ENCODE measurements around the gene ABHD13.

The ABHD13 gene

DNA sequence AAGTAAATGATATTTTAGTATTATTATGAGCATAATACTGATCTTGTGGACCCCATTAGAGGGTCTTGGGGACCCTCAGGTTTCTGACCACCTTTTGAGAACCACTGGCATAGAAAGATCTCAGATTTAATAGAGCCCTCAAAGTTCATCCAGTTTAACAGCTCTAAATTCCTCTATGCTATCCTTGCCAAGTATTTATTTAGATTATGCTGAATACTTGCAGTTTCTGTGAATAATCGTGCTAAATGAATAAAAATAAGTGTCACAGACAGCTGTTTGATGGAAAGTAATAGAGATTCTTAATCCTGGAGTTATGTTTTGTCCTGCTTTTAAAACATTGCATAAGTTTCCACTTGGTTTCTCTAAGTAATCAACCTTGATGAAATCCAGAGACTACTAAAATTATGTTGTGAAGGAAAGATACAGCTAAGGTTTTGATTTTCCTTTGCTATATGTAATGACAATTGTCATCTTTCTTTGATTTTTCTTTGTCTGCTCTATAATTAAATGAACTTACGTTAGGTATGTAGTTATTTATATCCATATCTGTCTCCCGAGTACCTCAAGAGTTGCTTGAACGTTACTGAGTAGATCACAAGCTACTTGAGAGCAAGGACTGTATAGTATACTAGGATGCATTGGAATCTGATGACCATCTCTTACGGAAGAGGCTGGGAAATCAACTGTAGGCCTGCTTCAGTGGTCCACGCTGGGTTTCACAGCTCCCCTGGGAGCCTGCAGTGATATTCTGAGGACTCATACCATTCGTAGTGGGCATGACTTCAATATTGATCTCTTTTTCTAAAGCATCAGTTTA, 5.7 kb downstream of the ABHD13 start:
- DNase-seq (no peak), ATAC-seq (ENCODE audit: insufficient read depth, low read depth) (no peak)
- Histone ChIP-seq H3K79me2 (ENCODE audit: insufficient read depth, low read length) (peaks cover 92% of the 10 kb centered on the region), H3K9ac (ENCODE audit: low read depth, low read length) (no peak overlapping the region), H3K4me1 (ENCODE audit: insufficient read depth, low read length) (peaks cover 37% of the 10 kb centered on the region), H3K27ac (ENCODE audit: low read length) (no peak overlapping the region), H3K4me2 (ENCODE audit: insufficient read depth, low read length) (no peak overlapping the region), H3K36me3 (ENCODE audit: insufficient read depth, low read length) (no peaks in the 10 kb centered on the region), H3K9me3 (ENCODE audit: insufficient read depth, low read length, severe bottlenecking) (no peaks in the 10 kb centered on the region), H3K4me3 (ENCODE audit: low read depth in 1 of 2, low read length in 2 of 2) (no peak overlapping the region), H3K27me3 (ENCODE audit: insufficient read depth, low read length, poor library complexity) (no peaks in the 10 kb centered on the region), H2AFZ (ENCODE audit: low read depth, low read length) (no peak overlapping the region), H4K20me1 (ENCODE audit: insufficient read depth, low read length) (peaks cover 63% of the 10 kb centered on the region)
- TF ChIP-seq, protein P1, sequence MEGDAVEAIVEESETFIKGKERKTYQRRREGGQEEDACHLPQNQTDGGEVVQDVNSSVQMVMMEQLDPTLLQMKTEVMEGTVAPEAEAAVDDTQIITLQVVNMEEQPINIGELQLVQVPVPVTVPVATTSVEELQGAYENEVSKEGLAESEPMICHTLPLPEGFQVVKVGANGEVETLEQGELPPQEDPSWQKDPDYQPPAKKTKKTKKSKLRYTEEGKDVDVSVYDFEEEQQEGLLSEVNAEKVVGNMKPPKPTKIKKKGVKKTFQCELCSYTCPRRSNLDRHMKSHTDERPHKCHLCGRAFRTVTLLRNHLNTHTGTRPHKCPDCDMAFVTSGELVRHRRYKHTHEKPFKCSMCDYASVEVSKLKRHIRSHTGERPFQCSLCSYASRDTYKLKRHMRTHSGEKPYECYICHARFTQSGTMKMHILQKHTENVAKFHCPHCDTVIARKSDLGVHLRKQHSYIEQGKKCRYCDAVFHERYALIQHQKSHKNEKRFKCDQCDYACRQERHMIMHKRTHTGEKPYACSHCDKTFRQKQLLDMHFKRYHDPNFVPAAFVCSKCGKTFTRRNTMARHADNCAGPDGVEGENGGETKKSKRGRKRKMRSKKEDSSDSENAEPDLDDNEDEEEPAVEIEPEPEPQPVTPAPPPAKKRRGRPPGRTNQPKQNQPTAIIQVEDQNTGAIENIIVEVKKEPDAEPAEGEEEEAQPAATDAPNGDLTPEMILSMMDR (IDR thresholded peaks at IDR 0.05; ENCODE audit: borderline replicate concordance, extremely low read depth, low read length, poor library complexity, severe bottlenecking), result no peak
- no peak for TF ChIP-seq EZH2 (IDR thresholded peaks at IDR 0.05; ENCODE audit: borderline replicate concordance, low read depth, low read length, severe bottlenecking)

DNA sequence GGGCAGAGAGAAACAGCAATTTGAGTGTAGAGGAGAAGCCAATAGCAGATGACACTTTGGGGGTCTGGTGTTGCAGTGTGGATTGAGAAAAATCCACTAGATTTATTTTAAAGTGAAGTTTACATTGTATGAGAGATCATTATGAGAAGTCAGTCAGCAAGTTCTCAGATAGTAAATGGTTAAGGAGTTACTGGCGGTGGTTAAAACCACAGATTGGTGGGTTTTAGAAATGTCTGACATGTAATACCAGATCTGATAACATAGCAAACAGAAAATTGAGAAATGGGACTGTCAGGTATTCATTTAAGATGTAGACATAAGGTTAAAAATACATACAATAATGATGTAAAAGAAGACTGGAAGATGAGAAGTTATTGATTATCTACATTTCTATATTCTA, 7.2 kb downstream of the ABHD13 start:
- H4K20me1 ChIP-seq (ENCODE audit: insufficient read depth, low read length), result peaks cover 58% of the 10 kb centered on the region

DNA sequence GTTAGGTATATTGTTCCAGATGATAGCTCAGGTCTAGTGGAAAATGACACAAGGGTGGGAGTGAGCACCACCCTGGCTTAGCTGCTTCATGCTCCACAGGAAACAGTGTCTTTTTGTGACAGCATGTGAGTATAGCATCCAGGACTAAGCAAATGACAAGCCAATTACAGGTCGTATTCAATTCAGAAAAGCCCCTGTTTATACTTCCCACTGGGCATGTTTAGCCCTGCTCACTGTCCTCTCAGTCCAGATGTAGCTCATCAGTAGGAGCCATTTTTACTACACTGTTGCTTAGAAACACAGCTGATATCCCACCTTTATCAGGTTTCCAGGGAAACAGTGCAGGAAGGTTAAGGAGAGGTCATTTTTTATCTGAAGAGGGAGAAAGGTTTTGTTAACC, 8.0 kb downstream of the ABHD13 start:
- ATAC-seq (ENCODE audit: insufficient read depth, low read depth) (no peak), DNase-seq (no peak)
- H3K9me3 ChIP-seq (ENCODE audit: insufficient read depth, low read length, severe bottlenecking), result no peaks in the 10 kb centered on the region
- TF ChIP-seq EZH2 (IDR thresholded peaks at IDR 0.05; ENCODE audit: borderline replicate concordance, low read depth, low read length, severe bottlenecking), result no peak
- TF ChIP-seq, protein P1 (IDR thresholded peaks at IDR 0.05; ENCODE audit: borderline replicate concordance, extremely low read depth, low read length, poor library complexity, severe bottlenecking), result no peak
- H2AFZ ChIP-seq (ENCODE audit: low read depth, low read length), result no peak overlapping the region
- H3K27ac ChIP-seq (ENCODE audit: low read length), result no peak overlapping the region
- no peak overlapping the region for H3K4me3 ChIP-seq (ENCODE audit: low read depth in 1 of 2, low read length in 2 of 2)
- H3K4me2 ChIP-seq (ENCODE audit: insufficient read depth, low read length), result no peak overlapping the region
- no peak overlapping the region for H3K9ac ChIP-seq (ENCODE audit: low read depth, low read length)
- H3K27me3 ChIP-seq (ENCODE audit: insufficient read depth, low read length, poor library complexity), result no peaks in the 10 kb centered on the region
- H4K20me1 ChIP-seq (ENCODE audit: insufficient read depth, low read length), result peaks cover 54% of the 10 kb centered on the region
- H3K4me1 ChIP-seq (ENCODE audit: insufficient read depth, low read length), result peaks cover 14% of the 10 kb centered on the region
- H3K79me2 ChIP-seq (ENCODE audit: insufficient read depth, low read length), result peaks cover 80% of the 10 kb centered on the region
- peaks cover 17% of the 10 kb centered on the region; the same call in 1 of the 2 replicates for H3K36me3 ChIP-seq (ENCODE audit: insufficient read depth, low read length)

More for the DNA sequence above, 7.2 kb downstream of the ABHD13 start:
- Histone ChIP-seq H3K4me2 (ENCODE audit: insufficient read depth, low read length) (no peak overlapping the region), H3K36me3 (ENCODE audit: insufficient read depth, low read length) (peaks cover 14% of the 10 kb centered on the region; the same call in 1 of the 2 replicates), H2AFZ (ENCODE audit: low read depth, low read length) (no peak overlapping the region), H3K4me1 (ENCODE audit: insufficient read depth, low read length) (peaks cover 22% of the 10 kb centered on the region), H3K27me3 (ENCODE audit: insufficient read depth, low read length, poor library complexity) (no peaks in the 10 kb centered on the region), H3K4me3 (ENCODE audit: low read depth in 1 of 2, low read length in 2 of 2) (no peak overlapping the region), H3K27ac (ENCODE audit: low read length) (no peak overlapping the region), H3K9me3 (ENCODE audit: insufficient read depth, low read length, severe bottlenecking) (no peaks in the 10 kb centered on the region), H3K9ac (ENCODE audit: low read depth, low read length) (no peak overlapping the region), H3K79me2 (ENCODE audit: insufficient read depth, low read length) (peaks cover 87% of the 10 kb centered on the region)
- no peak for DNase-seq
- TF ChIP-seq, protein P1 (IDR thresholded peaks at IDR 0.05; ENCODE audit: borderline replicate concordance, extremely low read depth, low read length, poor library complexity, severe bottlenecking), result no peak
- TF ChIP-seq EZH2 (IDR thresholded peaks at IDR 0.05; ENCODE audit: borderline replicate concordance, low read depth, low read length, severe bottlenecking), result no peak
- ATAC-seq (ENCODE audit: insufficient read depth, low read depth), result peak; percentile 80
